ENCODE measurements around the gene ABI3BP. TPM values are rescaled to one million over a fixed set of nuclear protein-coding genes. Genes with fewer than 3 reads are reported as not detected.

Gene ABI3BP
- total RNA-seq, 6 donors from 2014 or later = 46.1 to 130 (median 101) TPM

DNA sequence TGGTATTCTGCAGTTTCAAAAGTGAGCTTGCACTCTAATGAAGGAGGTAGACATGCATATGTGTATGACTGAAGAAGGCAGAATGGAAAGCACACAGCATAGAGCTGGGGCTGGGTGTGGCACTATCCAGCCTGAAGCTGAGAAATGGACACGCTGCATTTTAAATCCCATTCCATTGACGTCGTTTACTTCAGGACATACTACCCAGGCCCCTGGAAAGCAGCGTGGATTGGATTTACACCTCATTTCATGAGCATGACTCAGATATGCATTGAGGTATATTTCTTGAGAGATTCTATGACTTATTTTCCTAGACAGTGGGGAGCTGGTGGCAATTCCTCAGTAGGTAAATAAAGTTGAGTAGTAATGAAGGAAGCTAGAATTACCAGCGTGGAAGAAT, 101.4 kb downstream of the ABI3BP start:
- DNase-seq (no peak), ATAC-seq (ENCODE audit: low FRiP score in 2 of 2) (no peak)
- TF ChIP-seq, protein P1, sequence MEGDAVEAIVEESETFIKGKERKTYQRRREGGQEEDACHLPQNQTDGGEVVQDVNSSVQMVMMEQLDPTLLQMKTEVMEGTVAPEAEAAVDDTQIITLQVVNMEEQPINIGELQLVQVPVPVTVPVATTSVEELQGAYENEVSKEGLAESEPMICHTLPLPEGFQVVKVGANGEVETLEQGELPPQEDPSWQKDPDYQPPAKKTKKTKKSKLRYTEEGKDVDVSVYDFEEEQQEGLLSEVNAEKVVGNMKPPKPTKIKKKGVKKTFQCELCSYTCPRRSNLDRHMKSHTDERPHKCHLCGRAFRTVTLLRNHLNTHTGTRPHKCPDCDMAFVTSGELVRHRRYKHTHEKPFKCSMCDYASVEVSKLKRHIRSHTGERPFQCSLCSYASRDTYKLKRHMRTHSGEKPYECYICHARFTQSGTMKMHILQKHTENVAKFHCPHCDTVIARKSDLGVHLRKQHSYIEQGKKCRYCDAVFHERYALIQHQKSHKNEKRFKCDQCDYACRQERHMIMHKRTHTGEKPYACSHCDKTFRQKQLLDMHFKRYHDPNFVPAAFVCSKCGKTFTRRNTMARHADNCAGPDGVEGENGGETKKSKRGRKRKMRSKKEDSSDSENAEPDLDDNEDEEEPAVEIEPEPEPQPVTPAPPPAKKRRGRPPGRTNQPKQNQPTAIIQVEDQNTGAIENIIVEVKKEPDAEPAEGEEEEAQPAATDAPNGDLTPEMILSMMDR (IDR thresholded peaks at IDR 0.05) = no peak
- no peak for TF ChIP-seq POLR2A (IDR thresholded peaks at IDR 0.05)
- TF ChIP-seq POLR2AphosphoS5 (IDR thresholded peaks at IDR 0.05) = no peak
- no peak for TF ChIP-seq EP300 (IDR thresholded peaks at IDR 0.05)
- Histone ChIP-seq H3K27ac (no peak overlapping the region), H3K9me3 (no peaks in the 10 kb centered on the region), H3K4me1 (peaks cover 0 to 4% (median 0%) of the 10 kb centered on the region in 4 donors), H3K27me3 (no peaks in the 10 kb centered on the region), H3K36me3 (no peaks in the 10 kb centered on the region), H3K4me3 (no peak overlapping the region)
- WGBS, 2 donors = 75 to 86% methylated on average over 5 of the region's 5 CpGs

DNA sequence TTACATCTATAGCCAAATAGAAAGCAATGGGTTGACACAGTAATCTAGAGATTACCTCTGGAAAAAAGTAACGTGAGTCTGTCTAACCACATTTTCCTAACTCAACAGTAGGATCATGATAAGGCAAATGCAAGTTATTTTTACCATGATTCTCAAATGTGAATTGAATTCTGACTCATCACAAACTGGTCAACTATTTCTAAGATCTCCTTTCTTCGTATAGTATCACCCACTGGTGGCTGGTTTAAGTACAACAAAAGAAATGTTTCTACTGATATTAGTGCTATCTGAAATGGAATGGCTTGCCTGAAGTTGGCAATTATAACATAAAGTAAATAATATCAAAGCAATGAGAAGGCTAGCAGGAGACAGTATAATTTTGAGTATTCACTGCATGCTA, 102.2 kb downstream of the ABI3BP start:
- H3K9me3 ChIP-seq = no peaks in the 10 kb centered on the region
- ATAC-seq (ENCODE audit: low FRiP score in 2 of 2) (peak in 1 of 2 donors; percentile 30), DNase-seq (no peak)
- H3K27me3 ChIP-seq = no peaks in the 10 kb centered on the region
- peaks cover 0 to 4% (median 0%) of the 10 kb centered on the region in 4 donors for H3K4me1 ChIP-seq
- no peak overlapping the region for H3K27ac ChIP-seq
- 41 to 51% methylated on average over 2 of the region's 2 CpGs for WGBS, 2 donors
- H3K4me3 ChIP-seq = no peak overlapping the region
- TF ChIP-seq EP300 (IDR thresholded peaks at IDR 0.05) (no peak), POLR2AphosphoS5 (IDR thresholded peaks at IDR 0.05) (no peak)
- TF ChIP-seq, protein P1 (IDR thresholded peaks at IDR 0.05) = peak in 2 of 6 experiments; percentile 31 to 41
- no peaks in the 10 kb centered on the region for H3K36me3 ChIP-seq

DNA sequence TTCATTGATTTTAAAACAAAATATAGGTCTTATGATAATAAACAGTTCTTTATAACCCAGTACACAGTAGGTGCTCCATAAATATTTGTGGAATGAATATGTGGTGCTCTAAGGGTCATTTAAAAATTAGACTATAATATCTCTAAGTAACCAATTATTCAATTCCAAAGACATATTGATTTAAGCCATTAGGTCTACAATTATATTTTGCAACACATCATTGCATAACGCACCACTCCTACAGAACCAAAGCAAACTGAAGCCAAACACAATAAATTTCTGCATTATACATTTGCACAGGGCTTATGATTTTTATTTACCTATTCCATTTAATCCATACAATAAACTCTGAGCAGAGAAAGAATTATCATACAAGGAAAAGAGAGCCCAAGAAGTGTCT, 104.3 kb downstream of the ABI3BP start:
- no peak for ATAC-seq (ENCODE audit: low FRiP score in 2 of 2)
- WGBS, 2 donors = 72 to 85% methylated on average over 1 of the region's 1 CpG
- H3K4me3 ChIP-seq = no peak overlapping the region

DNA sequence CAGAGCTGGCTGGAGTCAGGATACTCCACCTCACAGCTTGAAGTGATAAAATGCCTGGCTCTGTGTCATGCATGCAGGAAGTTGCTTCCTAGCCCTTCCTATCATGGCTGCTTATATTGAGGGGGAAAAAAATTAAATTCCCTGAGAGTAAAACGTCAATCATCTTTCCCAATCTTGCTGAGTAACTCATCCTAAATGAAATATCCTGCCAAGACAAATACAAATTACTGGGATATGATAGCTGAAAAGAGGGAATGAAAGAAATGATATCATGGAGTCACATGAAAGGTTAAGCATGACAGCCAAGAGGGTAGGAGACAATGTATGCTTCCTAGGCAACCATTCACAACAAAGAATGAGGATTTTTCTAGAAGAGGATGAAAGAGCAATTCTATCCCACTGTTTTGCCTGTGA, 110.6 kb downstream of the ABI3BP start:
- Histone ChIP-seq H3K9me3 (no peaks in the 10 kb centered on the region), H3K36me3 (no peaks in the 10 kb centered on the region), H3K4me1 (peaks cover 0 to 9% (median 1%) of the 10 kb centered on the region in 4 donors), H3K4me3 (no peak overlapping the region), H3K27me3 (no peaks in the 10 kb centered on the region), H3K27ac (no peak overlapping the region)
- no peak for DNase-seq
- WGBS, 2 donors = 41 to 53% methylated on average over 1 of the region's 1 CpG
- ATAC-seq (ENCODE audit: low FRiP score in 2 of 2) = peak in 1 of 2 donors; percentile 71
- TF ChIP-seq, protein P1 (IDR thresholded peaks at IDR 0.05) = no peak
- TF ChIP-seq EP300 (IDR thresholded peaks at IDR 0.05) = no peak
- TF ChIP-seq POLR2A (IDR thresholded peaks at IDR 0.05) = no peak
- no peak for TF ChIP-seq POLR2AphosphoS5 (IDR thresholded peaks at IDR 0.05)

More for the DNA sequence above, 104.3 kb downstream of the ABI3BP start:
- no peaks in the 10 kb centered on the region for H3K9me3 ChIP-seq
- no peak for TF ChIP-seq POLR2AphosphoS5 (IDR thresholded peaks at IDR 0.05)
- TF ChIP-seq POLR2A (IDR thresholded peaks at IDR 0.05) = no peak
- TF ChIP-seq, protein P1 (IDR thresholded peaks at IDR 0.05) = no peak
- TF ChIP-seq EP300 (IDR thresholded peaks at IDR 0.05) = no peak
- H3K4me1 ChIP-seq = peaks cover 0 to 4% (median 0%) of the 10 kb centered on the region in 4 donors
- H3K27me3 ChIP-seq = no peaks in the 10 kb centered on the region
- no peaks in the 10 kb centered on the region for H3K36me3 ChIP-seq
- DNase-seq = no peak
- no peak overlapping the region for H3K27ac ChIP-seq

DNA sequence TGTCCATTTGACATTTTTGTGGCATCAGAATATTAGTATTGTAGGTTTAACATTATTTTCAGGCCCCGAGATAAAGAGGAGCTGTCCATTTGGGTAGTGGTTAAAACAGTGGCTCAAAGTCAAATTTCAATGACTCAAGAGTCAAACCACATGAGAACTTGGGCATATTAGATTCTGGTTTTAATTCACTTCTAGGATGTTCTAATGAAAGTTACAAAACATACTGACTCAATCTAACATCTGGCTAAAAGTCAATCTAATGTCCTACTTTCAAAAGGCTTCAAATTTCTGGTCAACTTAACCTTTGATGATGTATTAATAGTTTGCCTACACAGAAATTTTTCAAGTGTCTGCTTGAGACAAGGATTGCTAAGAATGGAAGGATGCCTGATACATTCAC, 112.4 kb downstream of the ABI3BP start:
- Histone ChIP-seq H3K36me3 (no peaks in the 10 kb centered on the region), H3K4me1 (peaks cover 0 to 9% (median 1%) of the 10 kb centered on the region in 4 donors), H3K27me3 (no peaks in the 10 kb centered on the region), H3K27ac (peak overlapping the region in 1 of 4 donors; percentile 14), H3K9me3 (no peaks in the 10 kb centered on the region), H3K4me3 (no peak overlapping the region)
- WGBS, 2 donors = 87 to 90% methylated on average over 1 of the region's 1 CpG
- TF ChIP-seq POLR2A (IDR thresholded peaks at IDR 0.05) (no peak), EP300 (IDR thresholded peaks at IDR 0.05) (no peak), POLR2AphosphoS5 (IDR thresholded peaks at IDR 0.05) (no peak)
- TF ChIP-seq, protein P1 (IDR thresholded peaks at IDR 0.05) = no peak
- DNase-seq = no peak
- ATAC-seq (ENCODE audit: low FRiP score in 2 of 2) = peak in 1 of 2 donors; percentile 76

Measured in upper lobe of left lung (tissue), 6 donors.